SW480 (cell line): ENCODE data around the gene TMEM169.
"Not testable (repeated sequence)": the region's sequence is repeated elsewhere in the genome, so short reads cannot be mapped to it uniquely, and the experiment has no call there.

Experiments
- DNase-seq: peaks from one replicate; pipeline ENCODE4 v3.0.0-alpha.2; 2016; ENCODE audit warnings: low spot score

The TMEM169 gene

DNA sequence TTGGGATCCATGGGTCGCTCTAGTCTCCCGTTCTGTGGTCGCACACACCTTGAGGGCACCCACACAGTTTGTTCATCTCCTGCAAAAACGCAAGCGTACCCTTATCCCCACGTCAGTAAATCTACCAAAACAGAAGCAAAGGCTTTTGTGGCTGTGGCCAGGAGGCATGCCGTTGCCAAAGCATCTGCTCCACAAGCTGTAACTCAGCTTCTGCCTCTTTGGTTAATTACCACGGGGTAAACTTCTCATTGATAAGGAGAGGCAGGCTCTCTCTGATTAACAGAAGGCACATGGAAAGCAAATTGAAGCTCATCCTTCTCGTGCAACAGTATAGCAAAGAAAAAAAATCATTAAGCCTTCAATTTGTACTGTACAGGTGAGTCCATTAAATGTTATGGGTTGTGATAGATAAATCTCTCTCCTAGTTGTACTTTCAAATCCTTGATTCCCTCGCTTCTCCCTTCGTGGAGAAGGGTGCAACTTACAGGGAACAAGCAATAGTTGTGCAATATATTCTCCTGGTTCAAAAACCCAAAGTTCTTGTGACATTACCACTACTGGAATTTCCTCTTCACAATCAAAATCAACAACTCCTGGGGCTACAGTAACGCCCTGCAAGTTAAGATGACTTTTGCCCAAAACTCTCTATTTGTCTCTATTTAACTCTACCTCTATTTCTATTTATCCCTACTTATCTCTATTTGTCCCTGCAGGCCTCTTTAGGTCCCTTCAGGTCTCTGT, 10.4 kb upstream of the TMEM169 start:
- no peak for DNase-seq

DNA sequence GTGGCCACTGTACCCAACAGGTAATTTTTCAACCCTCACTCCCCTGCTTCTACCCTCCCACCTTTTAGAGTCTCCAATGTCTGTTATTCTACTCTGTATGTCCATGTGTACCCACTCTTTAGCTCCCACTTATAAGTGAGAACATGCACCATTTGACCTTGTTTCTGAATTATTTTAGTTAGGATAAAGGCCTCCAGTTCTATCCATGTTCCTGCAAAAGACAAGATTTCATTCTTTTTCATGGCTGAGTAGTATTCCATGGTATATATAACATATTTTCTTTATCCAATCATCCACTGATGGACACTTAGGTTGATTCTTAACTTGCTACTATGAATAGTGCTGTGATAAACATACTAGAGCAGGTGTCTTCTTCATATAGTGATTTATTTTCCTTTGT, 9.2 kb upstream of the TMEM169 start:
- no peak for DNase-seq

DNA sequence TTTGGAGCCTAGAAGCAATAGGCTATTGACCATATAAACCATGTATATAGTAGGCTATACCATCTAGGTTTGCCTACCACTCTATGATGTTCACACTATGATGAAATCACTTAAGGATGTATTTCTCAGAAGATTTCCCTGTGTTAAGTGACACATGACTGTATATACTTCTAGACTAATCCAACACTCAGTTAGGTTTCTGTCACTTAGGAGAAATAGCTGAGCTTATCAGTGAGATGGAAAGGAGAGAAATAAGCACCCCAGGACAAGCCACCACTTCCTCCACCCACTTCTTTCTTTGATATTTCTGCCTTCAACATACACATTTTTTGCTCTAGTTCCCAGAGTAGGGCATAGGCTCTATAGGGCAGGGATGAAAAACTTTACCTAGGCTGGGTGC, 7.9 kb upstream of the TMEM169 start:
- DNase-seq, result no peak

DNA sequence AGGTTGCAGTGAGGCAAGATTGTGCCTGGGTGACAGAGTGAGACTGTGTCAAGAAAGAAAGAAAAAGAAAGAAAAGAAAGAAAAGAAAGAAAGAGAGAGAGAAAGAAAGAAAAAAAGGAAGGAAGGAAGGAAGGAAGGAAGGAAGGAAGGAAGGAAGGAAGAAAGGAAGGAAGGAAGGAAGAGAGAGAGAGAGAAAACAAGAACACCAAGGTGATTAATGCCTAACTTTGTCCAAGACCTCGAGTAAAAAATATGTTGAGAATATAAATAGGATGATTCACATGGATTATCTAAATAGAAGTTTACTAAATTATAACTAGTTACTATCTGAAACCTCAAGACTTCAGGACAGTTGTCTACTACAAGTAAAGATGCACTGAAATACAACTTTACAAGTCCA, 7.3 kb upstream of the TMEM169 start:
- DNase-seq, result no peak

DNA sequence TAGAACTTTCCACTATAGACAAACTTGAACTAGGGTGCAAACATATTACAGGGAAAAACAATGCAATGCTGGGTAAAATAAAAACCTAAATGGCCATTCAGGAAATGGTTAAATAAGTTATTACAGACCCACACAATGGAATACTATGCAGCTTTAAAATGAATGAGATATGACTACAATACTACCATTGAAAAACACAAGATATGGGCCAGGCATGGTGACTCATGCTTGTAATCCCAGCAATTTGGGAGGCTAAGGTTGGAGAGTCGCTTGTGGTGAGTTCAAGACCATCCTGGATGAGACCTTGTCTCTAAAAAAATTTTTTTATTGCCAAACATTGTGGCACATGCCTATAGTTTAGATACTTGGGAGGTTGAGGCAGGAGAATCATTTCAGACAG, 6.9 kb upstream of the TMEM169 start:
- DNase-seq, result no peak

DNA sequence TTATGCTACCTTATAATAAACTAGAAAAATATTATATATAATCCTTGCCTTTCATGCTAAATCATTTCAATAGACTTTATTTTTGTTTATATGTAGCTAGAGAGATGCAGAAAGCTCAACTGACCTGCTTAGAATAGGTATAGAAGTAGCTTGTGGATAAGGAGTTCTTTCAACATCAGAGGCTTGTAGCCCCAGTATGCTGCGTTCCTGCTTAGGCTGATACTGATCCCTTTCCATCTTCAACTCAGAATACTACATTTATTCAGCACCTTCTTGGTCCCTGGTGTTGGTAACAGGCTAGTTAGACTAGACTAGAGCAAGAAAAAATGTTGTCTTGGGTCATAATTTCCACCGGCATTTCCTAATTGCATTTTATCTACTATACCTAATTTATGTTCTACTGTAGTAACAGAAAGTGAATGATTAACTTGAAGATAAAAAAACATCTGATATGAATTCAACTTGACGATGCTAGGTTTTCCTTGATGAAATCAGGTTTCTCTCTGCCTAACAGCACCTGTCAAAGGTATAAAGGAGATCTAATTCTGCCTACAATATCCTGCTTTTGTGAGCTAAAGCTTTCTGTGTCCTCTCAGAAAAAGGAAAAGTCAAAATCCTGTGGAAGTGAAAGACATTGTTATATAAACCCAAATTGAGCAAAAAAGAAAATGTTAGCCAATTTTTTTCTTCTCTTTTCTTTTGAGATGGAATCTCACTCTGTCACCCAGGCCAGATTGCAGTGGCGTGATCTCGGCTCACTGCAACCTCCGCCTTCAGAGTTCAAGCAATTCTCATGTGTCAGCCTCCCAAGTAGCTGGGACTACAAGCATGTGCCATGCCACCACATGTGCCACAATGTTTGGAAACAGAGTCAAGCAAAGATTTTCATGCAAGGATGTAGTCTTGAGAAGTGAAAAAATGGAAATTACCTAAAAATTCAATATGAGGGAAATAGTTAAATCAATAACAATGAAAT, 5.9 kb upstream of the TMEM169 start:
- DNase-seq, result no peak

DNA sequence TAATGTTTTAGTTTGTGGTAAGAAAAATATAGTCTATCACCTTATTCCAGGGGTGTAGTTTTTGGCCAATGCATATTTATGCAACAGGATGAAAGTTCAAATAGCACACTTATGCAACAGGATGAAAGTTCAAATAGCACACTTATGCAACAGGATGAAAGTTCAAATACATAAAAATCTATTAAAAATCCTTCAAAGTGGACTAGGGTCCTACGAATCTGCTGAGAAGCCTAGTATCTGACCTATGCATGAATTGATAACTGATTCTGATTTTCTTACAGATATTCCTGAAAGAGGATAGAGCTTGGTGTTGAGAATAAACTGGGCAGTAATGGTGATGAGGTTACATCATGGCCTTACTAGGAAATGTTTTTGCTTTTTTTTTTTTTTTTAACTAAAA, 2.9 kb upstream of the TMEM169 start:
- DNase-seq, result peak; percentile 23

DNA sequence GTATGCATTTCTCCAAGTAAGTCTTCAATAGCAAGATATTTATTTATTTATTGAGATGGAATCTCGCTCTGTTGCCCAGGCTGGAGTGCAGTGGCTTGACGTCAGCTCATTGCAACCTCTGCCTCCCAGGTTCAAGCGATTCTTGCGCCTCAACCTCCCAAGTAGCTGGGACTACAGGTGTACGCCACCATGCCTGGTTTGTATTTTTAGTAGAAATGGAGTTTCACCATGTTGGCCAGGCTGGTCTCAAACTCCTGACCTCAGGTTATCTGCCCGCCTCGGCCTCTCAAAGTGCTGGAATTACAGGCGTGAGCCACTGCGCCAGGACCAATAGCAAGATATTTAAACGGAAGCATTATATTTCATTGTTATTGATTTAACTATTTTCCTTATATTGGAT, 1.7 kb upstream of the TMEM169 start:
- DNase-seq, result not testable (repeated sequence)

DNA sequence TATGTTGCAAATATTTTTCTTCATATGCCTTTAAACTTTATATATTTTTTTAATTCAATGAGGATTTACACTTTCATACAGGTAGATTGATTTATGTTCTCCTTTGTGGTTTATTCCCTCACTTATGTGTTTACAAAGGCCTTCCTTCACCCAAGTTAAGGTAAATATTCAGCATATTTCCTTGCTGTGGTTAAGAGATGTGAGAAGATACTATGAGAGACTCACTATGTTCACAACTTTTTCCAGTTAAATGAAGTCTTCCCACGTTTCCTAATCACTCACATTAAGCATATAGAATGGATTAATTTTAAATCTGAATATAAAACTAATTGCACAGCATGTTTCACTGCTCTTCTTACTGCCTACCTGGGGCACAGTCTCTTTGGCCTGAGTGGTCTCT, 707 bp upstream of the TMEM169 start:
- DNase-seq, result no peak

DNA sequence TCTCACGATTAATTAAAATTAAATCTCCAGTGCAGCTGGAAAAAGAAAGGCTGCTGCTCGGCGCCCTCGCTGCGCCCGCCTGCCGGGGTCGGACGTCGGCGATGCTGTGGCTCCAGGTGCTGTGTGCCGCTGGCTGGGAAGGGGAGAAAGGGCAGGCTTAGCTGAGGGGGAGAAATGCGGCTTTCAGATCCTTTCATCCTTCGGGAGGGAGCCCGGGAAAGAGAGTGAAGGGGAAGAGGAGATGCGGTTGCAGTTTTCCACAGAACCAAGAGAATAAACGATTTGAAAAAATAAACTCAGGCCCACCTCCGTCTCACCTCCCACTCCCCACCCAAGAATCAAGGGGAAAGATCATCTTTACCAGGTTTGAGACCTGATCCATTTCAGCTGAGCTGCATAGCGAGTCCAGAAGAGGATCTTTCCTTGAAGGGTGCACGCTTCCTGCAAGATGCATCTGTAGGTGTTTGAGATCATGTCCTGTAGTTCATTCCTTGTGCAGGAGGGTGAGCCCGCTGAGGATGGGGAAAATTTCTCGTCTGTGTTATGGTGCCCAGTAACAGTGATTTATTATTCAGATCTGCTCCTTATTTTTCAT, 495 bp downstream of the TMEM169 start:
- DNase-seq, result peak; percentile 29

DNA sequence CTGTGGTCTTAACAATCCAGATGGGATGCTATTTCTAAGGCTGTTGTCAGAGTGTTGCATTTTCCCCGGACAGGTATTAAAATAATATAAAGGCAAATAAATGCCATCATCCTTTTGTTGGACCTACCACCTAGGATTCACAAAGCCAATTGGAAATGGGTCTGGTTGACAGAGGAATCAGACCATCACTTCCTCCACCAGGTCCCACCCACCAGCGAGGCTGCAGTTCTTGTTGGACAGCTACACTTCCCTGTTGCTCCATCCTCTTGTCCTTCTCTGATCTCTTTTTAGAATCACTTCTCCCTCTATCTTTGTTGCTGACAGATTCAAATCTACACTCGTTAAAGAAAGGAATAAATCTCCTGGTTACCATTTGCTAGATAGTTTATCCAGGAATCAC, 1.1 kb downstream of the TMEM169 start:
- peak; percentile 42 for DNase-seq

DNA sequence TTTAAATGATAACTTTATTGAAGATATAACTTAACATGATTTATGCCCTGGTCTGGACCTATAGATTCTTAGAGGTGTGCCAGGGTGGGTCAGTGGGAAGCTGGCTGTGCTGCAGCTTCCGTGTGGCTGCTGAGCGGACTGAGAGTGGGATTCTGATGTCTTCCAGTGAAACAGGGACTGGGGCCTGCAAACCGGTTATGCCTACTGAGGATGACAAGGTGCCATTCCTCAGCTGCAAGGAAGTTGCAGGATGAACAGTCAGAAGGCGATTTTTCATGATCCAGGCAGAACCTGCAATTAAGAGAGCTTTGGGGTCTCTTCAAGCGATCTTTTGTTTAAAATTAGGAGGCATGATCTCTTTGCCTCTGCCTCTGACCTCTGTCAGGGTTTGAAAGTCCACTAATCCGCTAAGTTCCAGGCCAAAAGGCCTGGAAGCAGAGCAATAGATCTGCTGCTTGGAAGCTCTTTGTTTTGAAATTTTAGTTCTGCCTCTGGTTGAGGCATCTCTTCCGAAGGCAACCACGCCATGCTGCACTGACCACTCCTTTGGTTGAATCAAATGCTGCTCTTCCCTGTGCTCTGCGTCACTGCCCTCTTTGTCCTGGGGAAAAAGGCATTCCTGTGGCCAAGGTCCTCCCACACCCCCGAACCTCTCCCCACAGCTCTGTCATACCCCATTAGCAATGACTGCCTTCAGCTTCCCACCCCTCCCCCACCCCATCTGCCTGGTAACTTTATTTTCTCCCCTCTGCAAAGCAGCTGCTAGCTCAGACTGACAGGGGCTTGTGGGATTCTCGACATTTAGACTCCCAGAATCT, 2.0 kb downstream of the TMEM169 start:
- peak; percentile 96 for DNase-seq

DNA sequence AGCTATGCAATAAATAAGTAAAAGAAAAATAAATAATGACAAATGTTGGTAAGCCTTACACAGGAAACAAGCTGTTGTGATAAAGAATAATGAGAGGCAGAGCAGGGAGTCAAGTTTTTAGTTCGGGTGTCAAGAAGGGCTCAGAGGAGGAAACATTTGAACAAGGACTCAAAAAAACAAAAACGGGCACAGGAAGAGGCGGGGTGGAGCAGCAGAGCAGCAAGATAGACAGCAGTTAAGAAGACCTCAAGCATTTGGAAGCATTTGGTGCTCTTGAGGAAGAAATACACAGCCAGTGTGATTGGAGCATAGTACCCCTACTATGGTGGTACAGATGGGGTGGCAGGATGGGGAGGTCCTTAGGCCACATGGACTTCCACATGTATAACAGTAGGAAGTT, 2.8 kb downstream of the TMEM169 start:
- no peak for DNase-seq

DNA sequence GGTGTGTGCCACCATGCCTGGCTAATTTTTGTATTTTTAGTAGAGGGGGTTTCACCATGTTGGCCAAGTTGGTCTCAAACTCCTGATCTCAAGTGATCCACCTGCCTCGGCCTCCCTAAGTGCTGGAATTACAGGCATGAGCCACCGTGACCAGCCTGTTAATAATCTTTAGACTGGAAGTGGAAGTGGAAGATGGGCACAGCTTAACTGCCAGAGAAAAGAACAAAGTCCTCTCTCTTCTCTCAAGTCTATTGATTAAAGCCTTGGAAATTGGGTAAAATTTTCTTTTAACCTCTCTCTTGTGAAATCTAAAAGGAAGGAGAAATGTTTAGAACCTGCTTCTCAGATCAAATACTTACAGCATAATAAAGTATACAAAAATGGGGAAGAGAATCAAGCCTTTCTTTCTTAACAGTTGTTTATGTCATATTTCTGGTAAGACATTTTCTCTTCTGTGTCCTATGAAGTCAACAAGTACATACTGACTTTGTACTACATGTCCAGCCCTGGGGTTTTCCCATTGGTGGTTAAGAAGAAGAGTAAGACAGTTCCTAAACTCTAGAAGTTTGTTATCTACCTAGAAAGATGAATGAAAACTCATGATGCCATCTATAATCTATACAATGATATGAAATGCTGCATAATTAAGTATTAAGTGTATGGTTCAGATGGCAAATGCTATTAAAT, 4.6 kb downstream of the TMEM169 start:
- DNase-seq, result no peak

DNA sequence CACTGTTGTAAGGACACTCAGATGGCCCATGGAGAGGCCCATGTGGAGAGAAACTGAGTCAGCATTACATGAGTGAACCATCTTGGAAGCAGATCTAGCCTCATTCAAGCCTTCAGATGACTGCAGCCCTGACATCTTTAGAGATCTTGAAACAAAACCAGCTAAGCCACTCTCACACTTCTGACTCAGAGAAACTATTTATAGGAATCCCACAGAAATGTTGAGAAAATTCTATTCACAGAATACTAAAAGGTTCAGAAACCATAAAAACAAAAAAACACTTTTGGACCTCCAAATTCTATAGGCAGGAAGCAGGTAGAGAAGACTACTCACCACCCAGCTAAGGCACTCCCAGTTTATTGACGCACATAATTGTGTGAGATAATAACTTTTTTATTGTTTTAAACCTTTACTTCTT, 8.7 kb downstream of the TMEM169 start:
- no peak for DNase-seq

DNA sequence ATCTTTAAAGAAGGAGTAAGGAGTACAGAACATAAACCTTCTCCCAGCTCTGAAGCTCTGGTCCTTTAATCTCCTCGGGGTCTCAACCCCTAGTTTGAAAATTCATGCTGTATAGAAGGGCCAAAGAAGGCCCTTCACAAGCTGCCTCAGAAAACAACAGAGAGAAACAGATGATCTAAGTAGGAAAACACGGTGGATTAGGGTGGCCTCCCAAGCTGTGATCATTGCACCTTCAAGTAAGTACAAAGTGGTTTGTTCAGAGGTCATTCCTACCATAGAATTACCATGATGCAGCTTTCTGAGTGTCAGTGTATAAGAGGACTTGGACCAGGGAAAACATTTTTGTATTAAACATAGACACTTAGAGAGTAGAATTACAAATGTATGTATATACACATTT, 10.9 kb downstream of the TMEM169 start:
- DNase-seq, result no peak

DNA sequence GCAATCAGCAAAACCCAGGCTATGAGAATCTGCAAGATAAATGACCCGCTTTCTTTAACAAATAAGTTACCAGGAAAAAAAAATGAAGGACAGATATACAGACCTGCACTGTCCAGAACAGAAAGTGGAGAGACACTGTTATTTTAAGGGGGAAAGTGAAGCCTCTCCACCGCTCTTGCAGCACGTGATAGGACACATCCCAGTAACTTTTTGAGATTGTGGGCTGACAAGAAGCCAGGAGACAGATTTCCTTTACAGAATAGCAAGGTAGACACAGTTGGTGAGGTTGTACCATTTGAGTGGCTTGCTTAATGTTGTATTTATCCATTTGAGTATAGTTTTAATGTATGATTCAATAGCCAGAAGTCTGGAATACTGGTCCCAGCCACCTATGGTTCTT, 13.0 kb downstream of the TMEM169 start:
- no peak for DNase-seq

DNA sequence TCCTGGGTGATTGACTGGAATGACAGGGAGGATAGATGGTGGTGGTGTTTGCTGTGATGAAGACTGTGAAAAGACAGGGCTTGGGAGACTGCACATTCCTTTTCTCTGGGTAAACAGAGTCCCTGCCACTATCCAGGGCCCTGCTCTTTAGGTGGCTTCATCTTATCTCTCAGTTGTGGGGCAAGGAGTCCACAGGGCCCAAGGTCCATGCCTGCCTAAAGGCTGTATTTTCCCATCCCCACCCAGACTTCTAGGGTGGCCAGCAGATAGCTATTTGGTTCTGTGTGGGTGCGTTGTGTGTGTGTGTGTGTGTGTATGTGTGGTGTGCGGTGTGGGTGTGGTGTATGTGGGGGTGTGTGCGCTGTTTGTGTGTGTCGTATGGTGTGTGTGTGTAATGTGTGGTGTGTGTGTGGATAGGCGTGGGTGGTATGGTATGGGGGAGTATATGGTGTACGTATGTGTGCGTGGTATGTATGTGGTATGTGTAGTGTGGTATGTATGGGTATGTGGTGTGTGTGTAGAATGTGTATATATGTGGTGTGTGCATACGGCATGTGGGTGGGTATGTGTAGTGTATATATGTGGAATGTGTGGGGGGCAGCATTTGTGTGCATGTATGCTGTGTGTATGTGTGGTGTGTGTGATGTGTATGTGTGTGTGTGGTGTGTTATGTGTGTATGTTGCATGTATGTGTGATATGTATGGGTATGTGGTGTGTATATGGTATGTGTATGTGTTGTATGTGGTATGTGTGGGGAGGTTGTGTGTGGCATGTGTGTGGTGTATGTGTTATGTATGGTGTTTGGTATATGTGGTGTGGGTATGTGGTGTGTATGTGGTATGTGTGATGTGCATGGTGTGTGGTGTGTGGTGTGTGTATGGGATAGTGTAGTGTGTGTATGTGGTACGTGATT, 17.0 kb downstream of the TMEM169 start:
- no peak for DNase-seq

DNA sequence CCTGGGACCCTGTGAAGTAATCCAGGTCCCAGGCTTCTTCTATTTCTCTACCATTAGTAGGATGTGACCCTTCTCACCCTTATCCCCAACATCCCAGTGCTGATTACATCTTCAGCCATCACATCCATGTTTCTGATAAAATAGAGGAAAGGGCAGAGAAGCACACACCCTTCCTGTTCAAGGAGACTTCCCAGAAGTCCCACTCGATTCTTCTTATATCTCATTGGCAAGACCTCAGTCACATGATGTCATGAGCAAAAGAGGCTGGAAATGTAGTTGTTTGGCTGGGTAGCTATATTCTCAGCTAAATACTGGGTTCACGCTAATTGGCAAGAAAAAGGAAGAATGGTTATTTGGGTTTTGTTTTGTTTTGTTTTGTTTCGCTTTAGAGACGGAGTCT, 19.4 kb downstream of the TMEM169 start:
- no peak for DNase-seq

DNA sequence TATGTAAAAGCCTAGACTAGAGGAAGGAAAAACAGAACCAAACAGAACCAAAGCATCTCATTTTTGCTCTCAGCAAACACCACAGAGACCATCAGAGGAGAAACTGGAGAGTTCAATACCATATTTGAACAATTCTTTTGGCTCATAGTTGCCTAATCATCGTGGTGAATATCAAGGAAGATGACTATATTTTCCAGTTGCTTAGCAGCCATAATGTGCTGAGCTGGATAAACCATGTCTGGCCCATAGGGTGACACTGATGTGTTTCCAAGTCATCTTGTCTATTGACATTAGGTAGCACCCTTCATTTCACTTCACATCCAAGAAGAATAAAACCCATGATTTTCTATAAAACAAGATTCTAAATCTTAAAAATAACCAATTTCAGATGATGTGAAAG, 21.5 kb downstream of the TMEM169 start:
- no peak for DNase-seq
